ENCODE measurements around the gene TNS1. TPM values are rescaled to one million over a fixed set of nuclear protein-coding genes. Genes with fewer than 3 reads are reported as not detected.
A peak's percentile ranks its signal among the peaks of the same experiment; 100 is the strongest.

The TNS1 gene
- polyA plus RNA-seq, 1 of the 3 experiments (the other 2 are of a cell fraction): 12.1 TPM

DNA sequence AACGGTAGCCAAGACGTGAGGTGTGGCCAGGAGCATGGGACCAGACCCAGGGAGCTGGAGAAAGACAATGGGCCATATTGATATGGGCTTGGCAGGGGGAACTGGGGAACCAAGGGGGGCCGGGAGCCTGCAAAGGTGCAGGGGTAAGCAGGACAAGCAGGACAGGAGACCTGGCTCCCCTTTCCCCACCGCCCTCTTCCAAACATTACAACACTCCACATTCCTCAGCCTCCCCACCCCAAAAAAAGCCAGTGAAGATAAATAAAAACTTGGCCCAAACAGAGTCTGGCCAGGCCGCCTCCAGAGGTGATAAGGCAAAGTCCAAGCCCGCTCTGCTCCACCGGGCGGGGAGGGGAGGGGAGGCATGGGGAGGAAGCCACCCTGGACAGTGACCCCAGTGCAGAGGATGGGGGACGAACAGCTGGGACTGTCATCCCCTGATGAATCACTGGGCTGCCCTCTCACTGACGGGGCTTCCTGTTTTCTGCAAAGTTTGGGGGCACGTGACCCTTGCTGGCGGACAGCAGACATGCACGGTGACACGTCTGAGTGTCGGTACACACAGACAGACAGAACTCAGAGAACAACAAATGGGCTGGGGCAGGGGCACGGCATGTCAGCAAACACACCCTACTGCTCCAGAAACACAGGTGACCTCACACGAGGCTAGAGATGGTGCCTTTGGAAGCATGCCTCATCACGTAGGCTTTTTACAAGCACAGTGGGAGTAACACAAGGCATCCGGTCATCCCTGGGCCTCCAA is 100.2 kb downstream of the TNS1 start:
- Histone ChIP-seq H3K4me1 (ENCODE audit: control insufficient read depth in 1 of 2, insufficient read depth in 2 of 2, low read depth in 1 of 2, low read length in 1 of 2) (peaks cover 12 to 56% of the 10 kb centered on the region in 2 experiments; a peak in 2 of 4 replicates), H3K27ac (ENCODE audit: low read depth in 2 of 2, low read length in 1 of 2) (no peak overlapping the region; a peak in 2 of 4 replicates), H3K4me3 (ENCODE audit: low read depth in 2 of 2, low read length in 1 of 2) (no peak overlapping the region), H3K79me2 (ENCODE audit: insufficient read depth) (peaks cover 81% of the 10 kb centered on the region; the same call in 1 of the 2 replicates), H3K9ac (no peak overlapping the region), H3K9me2 (no peaks in the 10 kb centered on the region), H3K27me3 (ENCODE audit: insufficient read depth) (no peaks in the 10 kb centered on the region), H3K9me3 (no peaks in the 10 kb centered on the region), H3K4me2 (no peak overlapping the region), H2AFZ (ENCODE audit: low read depth) (no peak overlapping the region), H4K20me1 (ENCODE audit: insufficient read depth) (peaks cover 69% of the 10 kb centered on the region), H3K36me3 (replicated peaks in 1 of 2; ENCODE audit: control insufficient read depth in 1 of 2, insufficient read depth in 2 of 2, low read length in 1 of 2) (peaks cover 24 to 25% of the 10 kb centered on the region in 2 experiments), H3F3A (replicated peaks; ENCODE audit: insufficient read depth) (peaks cover 42% of the 10 kb centered on the region)
- no peak for DNase-seq
- ChIA-PET POLR2A (no interaction called here), CTCF (interaction anchor here (0.7 to 6.2 kb wide), 7 partner anchors 13 to 132 kb away, joined by 3 to 49 read pairs (median 3); no protein-coding TSS in a partner anchor)
- 72% methylated on average over 16 of the region's 19 CpGs for WGBS (ENCODE audit: low lambda C conversion rate)
- no peak for TF ChIP-seq RCOR1 (IDR thresholded peaks at IDR 0.05; ENCODE audit: low read length)
- no peak for TF ChIP-seq TCF12 (IDR thresholded peaks at IDR 0.05)

DNA sequence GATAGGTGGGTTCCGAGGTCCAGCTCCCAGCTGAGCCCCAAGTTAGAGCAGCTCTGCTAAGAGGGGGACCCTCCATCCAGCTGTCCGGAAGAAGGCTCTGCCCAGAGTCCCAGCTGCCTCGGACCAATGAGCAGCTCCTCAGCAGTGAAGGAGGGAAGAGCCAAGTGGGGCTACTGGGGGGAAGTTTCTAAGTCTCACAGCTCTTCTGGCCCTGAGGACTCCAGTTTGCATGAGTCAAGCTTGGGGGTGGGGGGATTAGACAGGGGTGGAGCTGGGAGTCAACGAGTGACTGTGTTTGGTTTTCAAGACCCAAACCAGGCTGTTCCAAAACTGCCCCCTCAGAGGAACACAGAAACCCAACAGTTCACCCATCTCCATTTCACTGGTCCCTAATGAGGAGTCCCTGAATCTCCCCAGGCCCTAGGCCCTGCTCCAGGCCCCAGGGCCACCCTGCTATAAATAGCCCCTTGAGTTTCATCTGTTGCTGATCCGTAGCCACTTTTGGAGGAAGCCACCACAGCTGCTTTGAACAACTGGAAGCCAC is 100.9 kb downstream of the TNS1 start:
- no peak for TF ChIP-seq TAF1 (IDR thresholded peaks at IDR 0.05; ENCODE audit: borderline replicate concordance, low read depth, low read length)
- TF ChIP-seq FOSL2 (IDR thresholded peaks at IDR 0.05; ENCODE audit: borderline replicate concordance, low read depth): 0 out of 2 replicates have a peak, but pooled peaks have one; percentile 14
- TF ChIP-seq USF1 (IDR thresholded peaks at IDR 0.05; ENCODE audit: borderline replicate concordance, low read depth): no peak
- no peak for TF ChIP-seq FOXM1 (IDR thresholded peaks at IDR 0.05; ENCODE audit: low read depth)
- no peak overlapping the region for H3K9ac ChIP-seq
- no peak overlapping the region for H3K4me2 ChIP-seq
- H3K9me3 ChIP-seq: no peaks in the 10 kb centered on the region
- ChIA-PET CTCF (interaction anchor here (0.7 to 6.2 kb wide), 6 partner anchors 12 to 131 kb away, joined by 3 to 49 read pairs (median 4); no protein-coding TSS in a partner anchor), POLR2A (no interaction called here)
- DNase-seq: no peak
- H3F3A ChIP-seq (replicated peaks; ENCODE audit: insufficient read depth): peaks cover 38% of the 10 kb centered on the region
- H3K4me3 ChIP-seq (ENCODE audit: low read depth in 2 of 2, low read length in 1 of 2): no peak overlapping the region
- 49% methylated on average over 2 of the region's 5 CpGs for WGBS (ENCODE audit: low lambda C conversion rate)
- H3K79me2 ChIP-seq (ENCODE audit: insufficient read depth): peaks cover 81% of the 10 kb centered on the region; the same call in 1 of the 2 replicates
- no peak overlapping the region for H2AFZ ChIP-seq (ENCODE audit: low read depth)
- H3K9me2 ChIP-seq: no peaks in the 10 kb centered on the region
- H3K27ac ChIP-seq (ENCODE audit: low read depth in 2 of 2, low read length in 1 of 2): peak overlapping the region in 1 of 2 experiments; percentile 30; a peak in 3 of 4 replicates
- H3K27me3 ChIP-seq (ENCODE audit: insufficient read depth): no peaks in the 10 kb centered on the region
- peaks cover 22 to 32% of the 10 kb centered on the region in 2 experiments for H3K36me3 ChIP-seq (replicated peaks in 1 of 2; ENCODE audit: control insufficient read depth in 1 of 2, insufficient read depth in 2 of 2, low read length in 1 of 2)
- H3K4me1 ChIP-seq (ENCODE audit: control insufficient read depth in 1 of 2, insufficient read depth in 2 of 2, low read depth in 1 of 2, low read length in 1 of 2): peaks cover 12 to 57% of the 10 kb centered on the region in 2 experiments; a peak in 2 of 4 replicates
- peaks cover 66% of the 10 kb centered on the region for H4K20me1 ChIP-seq (ENCODE audit: insufficient read depth)

DNA sequence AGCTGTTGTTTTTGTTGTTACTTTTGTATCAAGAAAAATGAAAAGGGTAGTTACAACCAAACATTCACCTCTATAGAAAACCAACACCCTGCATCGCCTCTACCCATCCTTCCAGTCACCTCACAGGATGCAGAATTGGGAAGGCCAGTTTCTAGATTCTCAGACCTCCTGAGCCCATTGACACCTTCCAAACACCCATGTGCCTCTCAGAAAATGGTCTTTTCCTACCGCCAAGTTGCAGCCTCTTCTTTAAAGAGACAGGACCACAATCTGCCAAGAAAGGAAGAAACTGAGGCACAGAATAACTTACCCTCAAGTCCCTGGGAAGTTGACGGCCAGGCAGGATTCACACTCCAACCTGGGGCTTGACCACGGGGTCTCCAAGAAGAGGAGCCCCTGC is 101.4 kb downstream of the TNS1 start:
- WGBS (ENCODE audit: low lambda C conversion rate): 89% methylated on average over 4 of the region's 4 CpGs
- peaks cover 81% of the 10 kb centered on the region; the same call in 1 of the 2 replicates for H3K79me2 ChIP-seq (ENCODE audit: insufficient read depth)
- H3K4me1 ChIP-seq (ENCODE audit: control insufficient read depth in 1 of 2, insufficient read depth in 2 of 2, low read depth in 1 of 2, low read length in 1 of 2): peaks cover 12 to 57% of the 10 kb centered on the region in 2 experiments; a peak in 2 of 4 replicates
- no peak for DNase-seq
- H3K4me3 ChIP-seq (ENCODE audit: low read depth in 2 of 2, low read length in 1 of 2): no peak overlapping the region
- CTCF ChIA-PET: interaction anchor here (0.8 to 6.2 kb wide), 5 partner anchors 12 to 131 kb away, joined by 3 to 49 read pairs (median 6); no protein-coding TSS in a partner anchor
- POLR2A ChIA-PET: no interaction called here
- H3K27ac ChIP-seq (ENCODE audit: low read depth in 2 of 2, low read length in 1 of 2): peak overlapping the region in 1 of 2 experiments; percentile 30; a peak in 1 of 4 replicates
- H3K36me3 ChIP-seq (replicated peaks in 1 of 2; ENCODE audit: control insufficient read depth in 1 of 2, insufficient read depth in 2 of 2, low read length in 1 of 2): peaks cover 24 to 37% of the 10 kb centered on the region in 2 experiments
- no peaks in the 10 kb centered on the region for H3K9me3 ChIP-seq
- H3K27me3 ChIP-seq (ENCODE audit: insufficient read depth): no peaks in the 10 kb centered on the region
- peaks cover 66% of the 10 kb centered on the region for H4K20me1 ChIP-seq (ENCODE audit: insufficient read depth)
- H3K9me2 ChIP-seq: no peaks in the 10 kb centered on the region
- H3K9ac ChIP-seq: no peak overlapping the region
- peaks cover 38% of the 10 kb centered on the region for H3F3A ChIP-seq (replicated peaks; ENCODE audit: insufficient read depth)
- H2AFZ ChIP-seq (ENCODE audit: low read depth): no peak overlapping the region
- H3K4me2 ChIP-seq: no peak overlapping the region
- TF ChIP-seq, protein P1, sequence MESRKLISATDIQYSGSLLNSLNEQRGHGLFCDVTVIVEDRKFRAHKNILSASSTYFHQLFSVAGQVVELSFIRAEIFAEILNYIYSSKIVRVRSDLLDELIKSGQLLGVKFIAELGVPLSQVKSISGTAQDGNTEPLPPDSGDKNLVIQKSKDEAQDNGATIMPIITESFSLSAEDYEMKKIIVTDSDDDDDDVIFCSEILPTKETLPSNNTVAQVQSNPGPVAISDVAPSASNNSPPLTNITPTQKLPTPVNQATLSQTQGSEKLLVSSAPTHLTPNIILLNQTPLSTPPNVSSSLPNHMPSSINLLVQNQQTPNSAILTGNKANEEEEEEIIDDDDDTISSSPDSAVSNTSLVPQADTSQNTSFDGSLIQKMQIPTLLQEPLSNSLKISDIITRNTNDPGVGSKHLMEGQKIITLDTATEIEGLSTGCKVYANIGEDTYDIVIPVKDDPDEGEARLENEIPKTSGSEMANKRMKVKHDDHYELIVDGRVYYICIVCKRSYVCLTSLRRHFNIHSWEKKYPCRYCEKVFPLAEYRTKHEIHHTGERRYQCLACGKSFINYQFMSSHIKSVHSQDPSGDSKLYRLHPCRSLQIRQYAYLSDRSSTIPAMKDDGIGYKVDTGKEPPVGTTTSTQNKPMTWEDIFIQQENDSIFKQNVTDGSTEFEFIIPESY (IDR thresholded peaks at IDR 0.05; ENCODE audit: borderline replicate concordance, low read depth): no peak
- no peak for TF ChIP-seq EZH2phosphoT487 (IDR thresholded peaks at IDR 0.05; ENCODE audit: borderline replicate concordance, low read depth)
- no peak for TF ChIP-seq JUND (IDR thresholded peaks at IDR 0.05)
- TF ChIP-seq, protein P2, sequence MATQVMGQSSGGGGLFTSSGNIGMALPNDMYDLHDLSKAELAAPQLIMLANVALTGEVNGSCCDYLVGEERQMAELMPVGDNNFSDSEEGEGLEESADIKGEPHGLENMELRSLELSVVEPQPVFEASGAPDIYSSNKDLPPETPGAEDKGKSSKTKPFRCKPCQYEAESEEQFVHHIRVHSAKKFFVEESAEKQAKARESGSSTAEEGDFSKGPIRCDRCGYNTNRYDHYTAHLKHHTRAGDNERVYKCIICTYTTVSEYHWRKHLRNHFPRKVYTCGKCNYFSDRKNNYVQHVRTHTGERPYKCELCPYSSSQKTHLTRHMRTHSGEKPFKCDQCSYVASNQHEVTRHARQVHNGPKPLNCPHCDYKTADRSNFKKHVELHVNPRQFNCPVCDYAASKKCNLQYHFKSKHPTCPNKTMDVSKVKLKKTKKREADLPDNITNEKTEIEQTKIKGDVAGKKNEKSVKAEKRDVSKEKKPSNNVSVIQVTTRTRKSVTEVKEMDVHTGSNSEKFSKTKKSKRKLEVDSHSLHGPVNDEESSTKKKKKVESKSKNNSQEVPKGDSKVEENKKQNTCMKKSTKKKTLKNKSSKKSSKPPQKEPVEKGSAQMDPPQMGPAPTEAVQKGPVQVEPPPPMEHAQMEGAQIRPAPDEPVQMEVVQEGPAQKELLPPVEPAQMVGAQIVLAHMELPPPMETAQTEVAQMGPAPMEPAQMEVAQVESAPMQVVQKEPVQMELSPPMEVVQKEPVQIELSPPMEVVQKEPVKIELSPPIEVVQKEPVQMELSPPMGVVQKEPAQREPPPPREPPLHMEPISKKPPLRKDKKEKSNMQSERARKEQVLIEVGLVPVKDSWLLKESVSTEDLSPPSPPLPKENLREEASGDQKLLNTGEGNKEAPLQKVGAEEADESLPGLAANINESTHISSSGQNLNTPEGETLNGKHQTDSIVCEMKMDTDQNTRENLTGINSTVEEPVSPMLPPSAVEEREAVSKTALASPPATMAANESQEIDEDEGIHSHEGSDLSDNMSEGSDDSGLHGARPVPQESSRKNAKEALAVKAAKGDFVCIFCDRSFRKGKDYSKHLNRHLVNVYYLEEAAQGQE (IDR thresholded peaks at IDR 0.05; ENCODE audit: low read depth, low read length): no peak
- TF ChIP-seq MEF2A (IDR thresholded peaks at IDR 0.05; ENCODE audit: borderline replicate concordance, low read depth): no peak
- no peak for TF ChIP-seq SMC3 (IDR thresholded peaks at IDR 0.05; ENCODE audit: low read depth, low read length)
- no peak for TF ChIP-seq RFX5 (IDR thresholded peaks at IDR 0.05; ENCODE audit: low read length)
